Esophagus muscularis mucosa (tissue), 4 donors: ENCODE results near the gene ACTN4. TPM values are rescaled to one million over a fixed set of nuclear protein-coding genes. Genes with fewer than 3 reads are reported as not detected.
A peak's percentile ranks its signal among the peaks of the same experiment; 100 is the strongest.

Source experiments
- DNase-seq: peaks from one replicate; pipeline ENCODE4 v3.0.0-alpha.2; 2017; ENCODE audit errors: extremely low spot score
- H3K27ac ChIP-seq, 4 donors: fragments of 200-600 bp; sonication (generic); replicated peaks in 1 of 4; 1 replicate in 3 of 4; 2 replicates in 1 of 4; pipeline ENCODE4 v1.5.1; 2016 to 2019; ENCODE audit warnings: mild to moderate bottlenecking in 1 of 4
- H3K27me3 ChIP-seq, 4 donors: fragments of 200-600 bp; sonication (generic); one replicate each; pipeline versions ENCODE4 v1.5.1 to v1.6.0; 2016 to 2019
- H3K36me3 ChIP-seq, 4 donors: fragments of 200-600 bp; sonication (generic); one replicate each; pipeline ENCODE4 v1.5.1; 2016 to 2019
- H3K4me1 ChIP-seq, 4 donors: fragments of 200-600 bp; sonication (generic); one replicate each; pipeline ENCODE4 v1.5.1; 2016 to 2019
- H3K4me3 ChIP-seq, 4 donors: fragments of 200-600 bp; sonication (generic); 1 replicate in 2 of 4; 2 replicates in 2 of 4; pipeline ENCODE4 v1.5.1; 2016 to 2019; ENCODE audit warnings: mild to moderate bottlenecking in 4 of 4, moderate library complexity in 1 of 4
- H3K9me3 ChIP-seq, 4 donors: fragments of 200-600 bp; sonication (generic); 1 replicate in 3 of 4; 2 replicates in 1 of 4; pipeline ENCODE4 v1.5.1; 2016 to 2019
- CTCF ChIP-seq, 3 experiments: fragments of 200-600 bp in 2 of 3; fragments of 450-650 bp in 1 of 3; sonication (generic) in 2 of 3; IDR thresholded peaks; one replicate each; pipeline ENCODE4 v1.5.1; 2017 to 2019; ENCODE audit warnings: antibody characterized with exemption in 3 of 3, mild to moderate bottlenecking in 2 of 3, moderate library complexity in 1 of 3
- EP300 ChIP-seq: sonication (generic); formaldehyde crosslinking; IDR thresholded peaks from one replicate; pipeline ENCODE4 v1.6.1; 2017; ENCODE audit warnings: antibody characterized with exemption
- POLR2A ChIP-seq: fragments of 450-650 bp; IDR thresholded peaks from one replicate; pipeline ENCODE4 v1.6.1; 2017; ENCODE audit warnings: antibody characterized with exemption, moderate library complexity, mild to moderate bottlenecking, low read depth
- POLR2AphosphoS5 ChIP-seq, 2 donors: sonication (generic); formaldehyde crosslinking; IDR thresholded peaks; one replicate each; pipeline ENCODE4 v1.6.1; 2017; ENCODE audit warnings: antibody characterized with exemption in 2 of 2
- WGBS: methylation state at CpG from one replicate; pipeline ENCODE4 v1.1.5; 2018; 5-methylcytosine and 5-hydroxymethylcytosine counted together
- intact Hi-C: fragments of 100-400 bp; cut with DNase I; formaldehyde crosslinking; loops from one replicate; pipeline ENCODE4 v1.15.1; 2023
- total RNA-seq, 4 donors: library from RNA; depleted of rRNA; stranded (reverse); fragments of >200 nt; gene quantifications; one replicate each; pipeline versions ENCODE4 v1.1.0 to v1.2.1, GENCODE V29; 2016

The ACTN4 gene
- total RNA-seq, 4 donors from 2014 or later = 416 to 816 (median 598) TPM

DNA sequence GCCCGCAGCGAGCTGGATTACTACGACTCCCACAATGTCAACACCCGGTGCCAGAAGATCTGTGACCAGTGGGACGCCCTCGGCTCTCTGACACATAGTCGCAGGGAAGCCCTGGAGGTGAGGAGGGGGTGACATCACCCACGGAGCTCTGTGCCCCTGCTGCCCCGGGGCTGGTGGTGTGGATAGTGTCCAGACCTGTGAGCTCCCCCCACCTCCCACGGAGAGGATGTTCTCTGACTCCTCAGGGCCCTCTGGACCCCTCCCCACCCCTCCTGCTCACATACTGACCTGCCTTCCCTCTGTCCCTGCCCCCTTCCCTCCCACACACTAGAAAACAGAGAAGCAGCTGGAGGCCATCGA, 76.1 kb downstream of the ACTN4 start:
- TF ChIP-seq POLR2AphosphoS5 (IDR thresholded peaks at IDR 0.05) (no peak), EP300 (no peak), POLR2A (no peak), CTCF (IDR thresholded peaks at IDR 0.05) (no peak)
- peak overlapping the region; percentile 23 to 98 (median 74) for H3K27ac ChIP-seq
- H3K4me3 ChIP-seq = no peak overlapping the region
- no peaks in the 10 kb centered on the region for H3K9me3 ChIP-seq
- peaks cover 67 to 70% (median 68%) of the 10 kb centered on the region in 4 donors for H3K4me1 ChIP-seq
- intact Hi-C loops = no loop called here
- 62% methylated on average over 11 of the region's 11 CpGs for WGBS
- H3K36me3 ChIP-seq = peaks cover 82 to 100% (median 99%) of the 10 kb centered on the region in 4 donors
- H3K27me3 ChIP-seq = no peaks in the 10 kb centered on the region
- no peak for DNase-seq

DNA sequence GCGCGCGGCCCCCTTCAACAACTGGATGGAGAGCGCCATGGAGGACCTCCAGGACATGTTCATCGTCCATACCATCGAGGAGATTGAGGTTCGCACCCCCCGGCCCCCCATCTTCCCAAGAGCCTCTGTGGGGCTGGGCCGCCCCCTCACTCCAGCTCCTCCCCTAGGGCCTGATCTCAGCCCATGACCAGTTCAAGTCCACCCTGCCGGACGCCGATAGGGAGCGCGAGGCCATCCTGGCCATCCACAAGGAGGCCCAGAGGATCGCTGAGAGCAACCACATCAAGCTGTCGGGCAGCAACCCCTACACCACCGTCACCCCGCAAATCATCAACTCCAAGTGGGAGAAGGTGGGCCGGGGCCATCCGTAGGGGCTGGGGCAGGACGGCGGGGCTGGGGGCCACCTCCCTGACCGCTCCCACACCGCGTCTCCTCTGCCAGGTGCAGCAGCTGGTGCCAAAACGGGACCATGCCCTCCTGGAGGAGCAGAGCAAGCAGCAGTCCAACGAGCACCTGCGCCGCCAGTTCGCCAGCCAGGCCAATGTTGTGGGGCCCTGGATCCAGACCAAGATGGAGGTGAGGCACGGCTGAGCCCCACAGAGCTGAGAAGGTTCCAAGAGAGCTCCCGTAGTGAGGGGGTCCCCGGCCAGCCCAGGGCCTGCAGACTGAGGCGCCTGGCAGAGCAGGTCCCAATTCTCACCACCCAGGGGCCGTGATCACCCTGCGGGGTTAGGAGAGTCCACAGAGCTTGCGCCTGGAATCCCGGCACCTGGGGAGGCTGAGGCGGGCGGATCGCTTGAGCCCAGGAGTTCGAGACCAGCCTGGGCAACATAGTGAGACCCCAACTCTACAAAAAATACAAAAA, 76.8 kb downstream of the ACTN4 start:
- Histone ChIP-seq H3K27me3 (no peaks in the 10 kb centered on the region), H3K36me3 (peaks cover 82 to 100% (median 99%) of the 10 kb centered on the region in 4 donors), H3K9me3 (no peaks in the 10 kb centered on the region), H3K27ac (peak overlapping the region; percentile 23 to 98 (median 74)), H3K4me1 (peaks cover 67 to 70% (median 68%) of the 10 kb centered on the region in 4 donors), H3K4me3 (no peak overlapping the region)
- intact Hi-C loops = no loop called here
- DNase-seq = no peak
- no peak for TF ChIP-seq CTCF (IDR thresholded peaks at IDR 0.05)
- TF ChIP-seq POLR2AphosphoS5 (IDR thresholded peaks at IDR 0.05) = no peak
- no peak for TF ChIP-seq EP300
- no peak for TF ChIP-seq POLR2A
- WGBS = 88% methylated on average over 33 of the region's 42 CpGs

DNA sequence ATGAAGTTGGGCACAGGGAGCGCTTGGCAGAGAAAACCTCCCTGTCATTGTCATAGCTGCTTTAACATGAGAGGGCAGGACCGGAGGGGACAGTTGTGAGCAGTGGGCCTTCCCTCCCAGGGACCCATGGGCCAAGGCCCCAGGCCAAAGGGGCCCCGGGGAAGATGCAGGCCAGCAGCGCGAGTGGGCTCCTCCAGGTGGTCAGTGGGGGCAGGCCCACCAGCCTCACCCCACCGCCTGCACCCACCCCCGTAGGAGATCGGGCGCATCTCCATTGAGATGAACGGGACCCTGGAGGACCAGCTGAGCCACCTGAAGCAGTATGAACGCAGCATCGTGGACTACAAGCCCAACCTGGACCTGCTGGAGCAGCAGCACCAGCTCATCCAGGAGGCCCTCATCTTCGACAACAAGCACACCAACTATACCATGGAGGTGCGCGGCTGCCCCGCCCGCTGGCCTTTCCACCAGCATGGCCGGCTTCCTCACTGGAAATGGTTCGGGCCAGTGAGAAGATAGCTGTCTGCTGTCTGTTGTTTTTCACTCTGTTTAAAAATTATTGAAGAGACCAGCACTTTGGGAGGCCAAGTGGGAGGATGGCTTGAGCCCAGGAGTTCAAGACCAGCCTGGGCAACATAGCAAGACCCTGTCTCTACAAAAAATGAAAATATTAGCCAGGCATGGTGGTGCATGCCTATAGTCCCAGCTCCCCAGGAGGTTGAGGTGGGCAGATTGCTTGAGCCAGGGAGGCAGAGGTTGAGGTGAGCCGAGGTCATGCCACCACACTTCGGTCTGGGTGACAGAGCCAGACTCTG, 78.2 kb downstream of the ACTN4 start:
- H3K4me1 ChIP-seq = peaks cover 54 to 63% (median 60%) of the 10 kb centered on the region in 4 donors
- intact Hi-C loops = no loop called here

DNA sequence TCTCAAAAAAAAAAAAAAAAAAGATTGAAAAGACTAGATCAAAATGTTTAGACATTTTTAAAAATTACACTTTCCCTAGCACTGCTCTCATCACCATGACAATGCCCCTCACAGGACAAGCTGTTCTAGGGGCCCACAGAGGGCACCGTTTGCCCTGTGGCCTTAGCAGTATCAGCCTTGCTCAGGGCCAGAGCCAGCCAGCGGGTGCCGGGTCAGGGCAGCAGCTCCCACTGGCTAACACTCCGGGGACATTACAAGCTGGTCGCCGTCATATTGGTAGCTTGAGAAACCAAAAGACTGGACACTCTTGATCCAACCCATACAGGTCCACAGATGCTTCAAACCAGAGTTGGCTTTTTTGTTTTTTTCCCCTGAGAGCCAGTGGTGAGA, 78.8 kb downstream of the ACTN4 start:
- Histone ChIP-seq H3K27ac (peak overlapping the region in 3 of 4 donors; percentile 54 to 72 (median 56)), H3K36me3 (peaks cover 77 to 99% (median 97%) of the 10 kb centered on the region in 4 donors), H3K27me3 (no peaks in the 10 kb centered on the region), H3K4me1 (peaks cover 49 to 68% (median 54%) of the 10 kb centered on the region in 4 donors), H3K9me3 (no peaks in the 10 kb centered on the region), H3K4me3 (no peak overlapping the region)
- intact Hi-C loops = no loop called here
- no peak for TF ChIP-seq EP300
- TF ChIP-seq POLR2AphosphoS5 (IDR thresholded peaks at IDR 0.05) = no peak
- TF ChIP-seq CTCF (IDR thresholded peaks at IDR 0.05) = no peak
- no peak for TF ChIP-seq POLR2A
- no peak for DNase-seq
- 87% methylated on average over 6 of the region's 6 CpGs for WGBS

More for the DNA sequence above, 78.2 kb downstream of the ACTN4 start:
- DNase-seq = no peak
- peaks cover 79 to 99% (median 97%) of the 10 kb centered on the region in 4 donors for H3K36me3 ChIP-seq
- H3K9me3 ChIP-seq = no peaks in the 10 kb centered on the region
- peak overlapping the region; percentile 30 to 98 (median 55) for H3K27ac ChIP-seq
- H3K27me3 ChIP-seq = no peaks in the 10 kb centered on the region
- no peak overlapping the region for H3K4me3 ChIP-seq
- 95% methylated on average over 8 of the region's 21 CpGs for WGBS
- TF ChIP-seq CTCF (IDR thresholded peaks at IDR 0.05) = no peak
- no peak for TF ChIP-seq EP300
- TF ChIP-seq POLR2AphosphoS5 (IDR thresholded peaks at IDR 0.05) = no peak
- no peak for TF ChIP-seq POLR2A
